Vagina (tissue), 2 donors: ENCODE results near the gene KRT86.
"Not testable (repeated sequence)": the region's sequence is repeated elsewhere in the genome, so short reads cannot be mapped to it uniquely, and the experiment has no call there.

Experiments
- CTCF ChIP-seq, 3 experiments: fragments of 450-650 bp in 2 of 3; fragments of 200-600 bp in 1 of 3; sonication (generic) in 1 of 3; IDR thresholded peaks; one replicate each; pipeline ENCODE4 v1.5.1; 2017 to 2019; ENCODE audit warnings: antibody characterized with exemption in 3 of 3, mild to moderate bottlenecking in 2 of 3, moderate library complexity in 2 of 3
- POLR2A ChIP-seq, 2 donors: fragments of 450-650 bp; IDR thresholded peaks; one replicate each; pipeline ENCODE4 v1.6.1; 2017; ENCODE audit warnings: antibody characterized with exemption in 2 of 2, mild to moderate bottlenecking in 2 of 2, moderate library complexity in 2 of 2
- POLR2AphosphoS5 ChIP-seq, 2 donors: sonication (generic); formaldehyde crosslinking; IDR thresholded peaks; one replicate each; pipeline ENCODE4 v1.9.0; 2017; ENCODE audit warnings: antibody characterized with exemption in 2 of 2, mild to moderate bottlenecking in 2 of 2, low read depth in 1 of 2; ENCODE audit not compliant: insufficient read depth in 1 of 2

- not testable (repeated sequence) for TF ChIP-seq POLR2A (IDR thresholded peaks at IDR 0.05); CTCF (IDR thresholded peaks at IDR 0.05); POLR2AphosphoS5 (IDR thresholded peaks at IDR 0.05; ENCODE audit: insufficient read depth in 1 of 2, low read depth in 1 of 2)
These were observed 12.7 kb downstream of the KRT86 start for GRCh38 chr12:52286857-52287785.
